Measurements from ENCODE around the gene KRT2. TPM values are rescaled to one million over a fixed set of nuclear protein-coding genes. Genes with fewer than 3 reads are reported as not detected.

Gene KRT2
- not detected for polyA plus RNA-seq (2013, experiment 1 of 4)
- not detected for polyA plus RNA-seq (2013, experiment 2 of 4)
- polyA plus RNA-seq (2013, experiment 3 of 4): not detected
- polyA plus RNA-seq (2013, experiment 4 of 4): not detected

DNA sequence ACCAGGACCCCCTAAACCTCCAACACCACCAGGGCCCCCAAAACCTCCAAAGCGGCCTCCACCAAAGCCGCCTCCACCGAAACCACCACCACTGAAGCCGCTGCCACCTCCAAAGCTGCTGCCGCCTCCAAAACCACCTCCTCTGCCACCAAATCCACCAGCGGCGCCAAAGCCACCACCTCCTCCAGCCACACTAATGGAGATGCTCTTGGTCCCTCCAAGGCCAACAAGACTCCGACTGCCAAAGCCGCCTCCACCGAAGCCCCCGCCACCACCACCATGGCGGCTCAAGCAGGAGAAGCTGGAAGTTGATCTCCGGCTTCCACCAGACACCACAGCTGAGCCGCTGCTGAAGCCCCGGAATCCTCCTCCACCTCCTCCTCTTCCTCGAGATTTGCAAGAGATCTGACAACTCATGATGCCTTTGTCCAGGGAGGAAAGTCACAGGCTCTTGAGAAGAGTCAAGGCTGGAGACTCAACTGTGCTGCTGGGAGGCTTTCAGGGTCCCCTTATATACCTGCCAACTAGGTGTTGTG, at the start of gene KRT2:
Gene KRT2, minus strand, starts transcription at position 486 of the 536 bp plus-strand sequence. Its CDS starts 69 bp downstream, at position 417.
- H3K4me3 ChIP-seq (ENCODE audit: insufficient read depth, low read depth, low read length): no peak within 1 kb of the TSS
- H3K36me3 ChIP-seq (ENCODE audit: control insufficient read depth, insufficient read depth, low read length): no peaks in the 10 kb centered on the region
- no peak within 1 kb of the TSS for H3K27ac ChIP-seq (ENCODE audit: insufficient read depth, low read depth, low read length, poor library complexity, severe bottlenecking)
- no peaks in the 10 kb centered on the region for H3K4me1 ChIP-seq (ENCODE audit: control insufficient read depth, insufficient read depth, low read length)
- H3K27me3 ChIP-seq (ENCODE audit: control insufficient read depth, insufficient read depth, low read length, poor library complexity, severe bottlenecking): no peaks in the 10 kb centered on the region
- WGBS, 2 experiments: 90 to 91% methylated on average over 16 of the region's 16 CpGs
- no peaks in the 10 kb centered on the region for H3K9me3 ChIP-seq (ENCODE audit: control insufficient read depth, low read length)

GRCh38 chr12:52701281-52701680, 49.3 kb upstream of the KRT2 start:
- H3K9me3 ChIP-seq (ENCODE audit: control insufficient read depth, low read length): no peaks in the 10 kb centered on the region
- H3K4me3 ChIP-seq (ENCODE audit: insufficient read depth, low read depth, low read length): no peak overlapping the region
- no peaks in the 10 kb centered on the region for H3K27me3 ChIP-seq (ENCODE audit: control insufficient read depth, insufficient read depth, low read length, poor library complexity, severe bottlenecking)
- 85 to 86% methylated on average over 12 of the region's 12 CpGs for WGBS, 2 experiments
- peaks cover 9% of the 10 kb centered on the region for H3K4me1 ChIP-seq (ENCODE audit: control insufficient read depth, insufficient read depth, low read length)
- H3K36me3 ChIP-seq (ENCODE audit: control insufficient read depth, insufficient read depth, low read length): no peaks in the 10 kb centered on the region
- no peak overlapping the region for H3K27ac ChIP-seq (ENCODE audit: insufficient read depth, low read depth, low read length, poor library complexity, severe bottlenecking)

- no peaks in the 10 kb centered on the region for H3K27me3 ChIP-seq (ENCODE audit: control insufficient read depth, insufficient read depth, low read length, poor library complexity, severe bottlenecking)
- WGBS, 2 experiments: 95 to 96% methylated on average over 2 of the region's 2 CpGs
- H3K4me3 ChIP-seq (ENCODE audit: insufficient read depth, low read depth, low read length): no peak overlapping the region
- H3K36me3 ChIP-seq (ENCODE audit: control insufficient read depth, insufficient read depth, low read length): no peaks in the 10 kb centered on the region
- H3K4me1 ChIP-seq (ENCODE audit: control insufficient read depth, insufficient read depth, low read length): peaks cover 9% of the 10 kb centered on the region
- no peak overlapping the region for H3K27ac ChIP-seq (ENCODE audit: insufficient read depth, low read depth, low read length, poor library complexity, severe bottlenecking)
- H3K9me3 ChIP-seq (ENCODE audit: control insufficient read depth, low read length): no peaks in the 10 kb centered on the region
Observed at GRCh38 chr12:52699960-52700359, 47.9 kb upstream of the KRT2 start.

- H3K4me1 ChIP-seq (ENCODE audit: control insufficient read depth, insufficient read depth, low read length): peaks cover 9% of the 10 kb centered on the region
- no peaks in the 10 kb centered on the region for H3K9me3 ChIP-seq (ENCODE audit: control insufficient read depth, low read length)
- WGBS, 2 experiments: 88 to 91% methylated on average over 2 of the region's 2 CpGs
- no peak overlapping the region for H3K27ac ChIP-seq (ENCODE audit: insufficient read depth, low read depth, low read length, poor library complexity, severe bottlenecking)
- H3K36me3 ChIP-seq (ENCODE audit: control insufficient read depth, insufficient read depth, low read length): no peaks in the 10 kb centered on the region
- no peaks in the 10 kb centered on the region for H3K27me3 ChIP-seq (ENCODE audit: control insufficient read depth, insufficient read depth, low read length, poor library complexity, severe bottlenecking)
- no peak overlapping the region for H3K4me3 ChIP-seq (ENCODE audit: insufficient read depth, low read depth, low read length)
Observed at GRCh38 chr12:52699373-52699772, 47.4 kb upstream of the KRT2 start.

- H3K27ac ChIP-seq (ENCODE audit: insufficient read depth, low read depth, low read length, poor library complexity, severe bottlenecking): no peak overlapping the region
- no peaks in the 10 kb centered on the region for H3K36me3 ChIP-seq (ENCODE audit: control insufficient read depth, insufficient read depth, low read length)
- H3K9me3 ChIP-seq (ENCODE audit: control insufficient read depth, low read length): no peaks in the 10 kb centered on the region
- H3K27me3 ChIP-seq (ENCODE audit: control insufficient read depth, insufficient read depth, low read length, poor library complexity, severe bottlenecking): no peaks in the 10 kb centered on the region
- whole genome bisulfite sequencing, 2 experiments: 80 to 81% methylated on average over 11 of the region's 11 CpGs
- no peak overlapping the region for H3K4me3 ChIP-seq (ENCODE audit: insufficient read depth, low read depth, low read length)
- peaks cover 9% of the 10 kb centered on the region for H3K4me1 ChIP-seq (ENCODE audit: control insufficient read depth, insufficient read depth, low read length)
Observed at GRCh38 chr12:52698651-52699340, 46.8 kb upstream of the KRT2 start.

- no peak overlapping the region for H3K27ac ChIP-seq (ENCODE audit: insufficient read depth, low read depth, low read length, poor library complexity, severe bottlenecking)
- no peak overlapping the region for H3K4me3 ChIP-seq (ENCODE audit: insufficient read depth, low read depth, low read length)
- H3K36me3 ChIP-seq (ENCODE audit: control insufficient read depth, insufficient read depth, low read length): no peaks in the 10 kb centered on the region
- H3K4me1 ChIP-seq (ENCODE audit: control insufficient read depth, insufficient read depth, low read length): peaks cover 10% of the 10 kb centered on the region
- 68 to 82% methylated on average over 2 of the region's 2 CpGs for WGBS, 2 experiments
- no peaks in the 10 kb centered on the region for H3K9me3 ChIP-seq (ENCODE audit: control insufficient read depth, low read length)
- peaks cover 4% of the 10 kb centered on the region for H3K27me3 ChIP-seq (ENCODE audit: control insufficient read depth, insufficient read depth, low read length, poor library complexity, severe bottlenecking)
Observed at GRCh38 chr12:52697058-52697582, 45.1 kb upstream of the KRT2 start.

- H3K4me3 ChIP-seq (ENCODE audit: insufficient read depth, low read depth, low read length): no peak overlapping the region
- peaks cover 8% of the 10 kb centered on the region for H3K27me3 ChIP-seq (ENCODE audit: control insufficient read depth, insufficient read depth, low read length, poor library complexity, severe bottlenecking)
Observed at GRCh38 chr12:52696588-52696987, 44.6 kb upstream of the KRT2 start.

DNA sequence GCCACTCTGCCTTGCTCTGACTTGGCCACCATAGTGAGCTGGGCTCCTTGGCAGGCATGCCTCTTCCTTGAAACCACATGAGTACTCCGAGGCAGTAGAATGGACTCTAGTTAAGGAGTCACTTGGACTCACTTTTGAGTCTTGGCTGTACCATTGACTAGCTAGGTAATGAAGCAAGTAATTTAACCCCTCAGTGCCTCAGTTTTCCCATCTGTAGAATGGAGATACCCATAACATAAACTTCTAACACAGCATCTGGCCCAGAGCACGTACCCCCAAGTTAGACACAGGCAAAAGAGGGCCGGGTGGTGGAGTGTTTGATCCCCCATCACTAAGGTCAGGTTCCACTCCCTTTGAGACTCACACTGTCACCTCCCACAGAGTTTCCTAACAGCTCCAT, 43.0 kb upstream of the KRT2 start:
- Histone ChIP-seq H3K4me1 (ENCODE audit: control insufficient read depth, insufficient read depth, low read length) (peaks cover 26% of the 10 kb centered on the region), H3K4me3 (ENCODE audit: insufficient read depth, low read depth, low read length) (no peak overlapping the region), H3K9me3 (ENCODE audit: control insufficient read depth, low read length) (no peaks in the 10 kb centered on the region), H3K27ac (ENCODE audit: insufficient read depth, low read depth, low read length, poor library complexity, severe bottlenecking) (no peak overlapping the region), H3K27me3 (ENCODE audit: control insufficient read depth, insufficient read depth, low read length, poor library complexity, severe bottlenecking) (peaks cover 24% of the 10 kb centered on the region), H3K36me3 (ENCODE audit: control insufficient read depth, insufficient read depth, low read length) (no peaks in the 10 kb centered on the region)
- WGBS, 2 experiments: 88 to 89% methylated on average over 3 of the region's 3 CpGs

More at GRCh38 chr12:52696588-52696987, 44.6 kb upstream of the KRT2 start:
- peaks cover 15% of the 10 kb centered on the region for H3K4me1 ChIP-seq (ENCODE audit: control insufficient read depth, insufficient read depth, low read length)
- H3K36me3 ChIP-seq (ENCODE audit: control insufficient read depth, insufficient read depth, low read length): no peaks in the 10 kb centered on the region
- 94% methylated on average over 3 of the region's 3 CpGs for WGBS, 2 experiments
- H3K9me3 ChIP-seq (ENCODE audit: control insufficient read depth, low read length): no peaks in the 10 kb centered on the region
- H3K27ac ChIP-seq (ENCODE audit: insufficient read depth, low read depth, low read length, poor library complexity, severe bottlenecking): no peak overlapping the region

DNA sequence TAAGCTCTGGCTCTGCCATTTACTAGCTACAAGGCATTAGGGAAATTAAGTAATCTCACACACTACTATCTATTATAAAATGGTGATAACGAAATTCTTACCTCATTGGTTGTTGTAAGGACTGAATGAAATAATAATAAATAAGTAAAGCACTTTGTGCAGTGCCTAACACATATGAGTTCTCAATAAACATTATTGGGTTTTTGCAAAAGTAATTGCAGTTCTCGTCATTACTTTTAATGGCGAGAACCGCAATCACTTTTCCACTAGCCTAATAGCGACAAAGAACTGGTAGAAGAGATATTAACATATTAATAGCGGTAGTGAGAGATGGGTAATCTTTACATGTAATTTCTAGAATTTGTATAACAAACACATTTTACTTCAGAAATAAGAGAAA, 42.1 kb upstream of the KRT2 start:
- Histone ChIP-seq H3K27me3 (ENCODE audit: control insufficient read depth, insufficient read depth, low read length, poor library complexity, severe bottlenecking) (peaks cover 33% of the 10 kb centered on the region), H3K4me3 (ENCODE audit: insufficient read depth, low read depth, low read length) (no peak overlapping the region), H3K27ac (ENCODE audit: insufficient read depth, low read depth, low read length, poor library complexity, severe bottlenecking) (no peak overlapping the region), H3K9me3 (ENCODE audit: control insufficient read depth, low read length) (no peaks in the 10 kb centered on the region), H3K4me1 (ENCODE audit: control insufficient read depth, insufficient read depth, low read length) (peaks cover 24% of the 10 kb centered on the region), H3K36me3 (ENCODE audit: control insufficient read depth, insufficient read depth, low read length) (no peaks in the 10 kb centered on the region)
- 91 to 97% methylated on average over 3 to 5 of the region's 6 CpGs for WGBS, 2 experiments

- H3K4me1 ChIP-seq (ENCODE audit: control insufficient read depth, insufficient read depth, low read length): peaks cover 17% of the 10 kb centered on the region
- H3K4me3 ChIP-seq (ENCODE audit: insufficient read depth, low read depth, low read length): no peak overlapping the region
- H3K36me3 ChIP-seq (ENCODE audit: control insufficient read depth, insufficient read depth, low read length): no peaks in the 10 kb centered on the region
- H3K27me3 ChIP-seq (ENCODE audit: control insufficient read depth, insufficient read depth, low read length, poor library complexity, severe bottlenecking): peaks cover 39% of the 10 kb centered on the region
- H3K9me3 ChIP-seq (ENCODE audit: control insufficient read depth, low read length): no peaks in the 10 kb centered on the region
- no peak overlapping the region for H3K27ac ChIP-seq (ENCODE audit: insufficient read depth, low read depth, low read length, poor library complexity, severe bottlenecking)
- 78 to 82% methylated on average over 5 of the region's 5 CpGs for WGBS, 2 experiments
Observed at GRCh38 chr12:52693261-52693660, 41.2 kb upstream of the KRT2 start.
